ENCODE data around the gene PXT1.
"Not testable (repeated sequence)": the region's sequence is repeated elsewhere in the genome, so short reads cannot be mapped to it uniquely, and the experiment has no call there.

The PXT1 gene

GRCh38 chr6:36442671-36443470 lies at the start of gene PXT1, which contains the start of gene KCTD20:
PXT1 (minus strand) TSS chr6:36442854; CDS start chr6:36426082, 16,772 bp downstream.
KCTD20 (plus strand) TSS chr6:36443000; CDS start chr6:36470098, 27,098 bp downstream.
- peak in 55 of 56 donors; percentile 22 to 91 (median 79) for DNase-seq

GRCh38 chr6:36492092-36492491 lies 49.4 kb upstream of the PXT1 start:
- no peak for DNase-seq

- no peak for DNase-seq
Measured at GRCh38 chr6:36491378-36491965, 48.8 kb upstream of the PXT1 start.

GRCh38 chr6:36489426-36489825 lies 46.8 kb upstream of the PXT1 start:
- DNase-seq, result no peak

GRCh38 chr6:36488221-36488620 lies 45.6 kb upstream of the PXT1 start:
- DNase-seq, result no peak

- DNase-seq, result no peak
Measured at GRCh38 chr6:36487698-36488097, 45.0 kb upstream of the PXT1 start.

GRCh38 chr6:36484736-36485135 lies 42.1 kb upstream of the PXT1 start:
- DNase-seq, result no peak

- not testable (repeated sequence) for DNase-seq
Measured at GRCh38 chr6:36483326-36483725, 40.7 kb upstream of the PXT1 start.

GRCh38 chr6:36479256-36479655 lies 36.6 kb upstream of the PXT1 start:
- DNase-seq, result no peak

- DNase-seq, result no peak
Measured at GRCh38 chr6:36478051-36478526, 35.4 kb upstream of the PXT1 start.

- no peak for DNase-seq
Measured at GRCh38 chr6:36469946-36470345, 27.3 kb upstream of the PXT1 start.

- DNase-seq, result no peak
Measured at GRCh38 chr6:36469148-36469661, 26.6 kb upstream of the PXT1 start.

- no peak for DNase-seq
Measured at GRCh38 chr6:36467625-36468024, 25.0 kb upstream of the PXT1 start.

GRCh38 chr6:36464233-36464632 lies 21.6 kb upstream of the PXT1 start:
- no peak for DNase-seq

GRCh38 chr6:36463676-36464075 lies 21.0 kb upstream of the PXT1 start:
- DNase-seq, result no peak

- no peak for DNase-seq
Measured at GRCh38 chr6:36461646-36462045, 19.0 kb upstream of the PXT1 start.

GRCh38 chr6:36460916-36461315 lies 18.3 kb upstream of the PXT1 start:
- no peak for DNase-seq

- no peak for DNase-seq
Measured at GRCh38 chr6:36459501-36459900, 16.8 kb upstream of the PXT1 start.

GRCh38 chr6:36455486-36456027 lies 12.9 kb upstream of the PXT1 start:
- DNase-seq, result no peak

- DNase-seq, result not testable (repeated sequence)
Measured at GRCh38 chr6:36452897-36453296, 10.2 kb upstream of the PXT1 start.

GRCh38 chr6:36449173-36449572 lies 6.5 kb upstream of the PXT1 start:
- not testable (repeated sequence) for DNase-seq

GRCh38 chr6:36445621-36446020 lies 3.0 kb upstream of the PXT1 start:
- no peak for DNase-seq
